Measurements from ENCODE around the gene SPEF2.

DNA sequence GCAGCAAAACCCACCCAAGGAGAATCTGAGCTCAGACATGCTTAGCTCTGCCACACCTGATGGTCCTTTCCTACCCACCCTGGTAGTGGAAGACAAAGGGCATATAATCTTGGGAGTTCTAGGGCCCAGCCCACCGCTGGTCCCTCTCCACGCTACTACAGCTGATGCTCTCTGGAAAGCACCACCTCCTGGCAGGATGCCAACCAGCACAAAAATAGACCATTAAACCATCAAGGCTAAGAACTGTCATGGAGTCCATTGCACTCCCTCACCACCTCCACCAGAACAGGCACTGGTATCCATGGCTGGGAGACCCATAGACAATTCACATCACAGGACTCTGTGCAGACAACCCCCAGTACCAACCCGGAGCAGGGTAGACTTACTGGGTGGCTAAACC lies 128.0 kb downstream of the SPEF2 start:
- TF ChIP-seq CTCF (IDR thresholded peaks at IDR 0.05; ENCODE audit: low read length) (no peak), EZH2 (IDR thresholded peaks at IDR 0.05; ENCODE audit: borderline replicate concordance, low read length) (no peak)
